HG03097 (cell line): ENCODE data around the gene PERM1.

Experiments
- ATAC-seq: cut with Tn5 transposase; IDR thresholded peaks from one replicate; pipeline ENCODE4 v1.9.1; 2021; ENCODE audit not compliant: unreplicated experiment, low FRiP score

PERM1 gene

GRCh38 chr1:938088-938683 is 43.7 kb downstream of the PERM1 start:
- no peak for ATAC-seq

DNA sequence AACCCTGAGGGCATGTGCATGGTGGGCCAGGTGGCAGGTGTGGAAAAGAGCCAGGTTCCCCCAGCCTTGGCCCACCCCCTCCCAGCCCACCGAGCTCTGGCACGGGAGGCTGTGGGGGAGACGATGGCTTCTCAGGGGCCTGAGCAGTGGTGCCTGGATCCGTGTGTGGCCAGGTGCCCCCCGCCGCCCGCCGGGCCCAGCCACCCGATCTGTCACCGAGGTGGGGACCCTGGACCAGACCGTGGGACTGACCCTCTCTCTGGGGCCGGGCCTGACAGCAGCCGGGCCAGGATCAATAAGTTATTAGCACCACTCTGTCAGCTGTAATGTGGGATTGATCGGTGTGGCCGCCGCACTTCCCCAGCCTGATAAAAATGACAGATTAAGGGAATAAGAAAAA is 44.4 kb downstream of the PERM1 start:
- ATAC-seq, result no peak

DNA sequence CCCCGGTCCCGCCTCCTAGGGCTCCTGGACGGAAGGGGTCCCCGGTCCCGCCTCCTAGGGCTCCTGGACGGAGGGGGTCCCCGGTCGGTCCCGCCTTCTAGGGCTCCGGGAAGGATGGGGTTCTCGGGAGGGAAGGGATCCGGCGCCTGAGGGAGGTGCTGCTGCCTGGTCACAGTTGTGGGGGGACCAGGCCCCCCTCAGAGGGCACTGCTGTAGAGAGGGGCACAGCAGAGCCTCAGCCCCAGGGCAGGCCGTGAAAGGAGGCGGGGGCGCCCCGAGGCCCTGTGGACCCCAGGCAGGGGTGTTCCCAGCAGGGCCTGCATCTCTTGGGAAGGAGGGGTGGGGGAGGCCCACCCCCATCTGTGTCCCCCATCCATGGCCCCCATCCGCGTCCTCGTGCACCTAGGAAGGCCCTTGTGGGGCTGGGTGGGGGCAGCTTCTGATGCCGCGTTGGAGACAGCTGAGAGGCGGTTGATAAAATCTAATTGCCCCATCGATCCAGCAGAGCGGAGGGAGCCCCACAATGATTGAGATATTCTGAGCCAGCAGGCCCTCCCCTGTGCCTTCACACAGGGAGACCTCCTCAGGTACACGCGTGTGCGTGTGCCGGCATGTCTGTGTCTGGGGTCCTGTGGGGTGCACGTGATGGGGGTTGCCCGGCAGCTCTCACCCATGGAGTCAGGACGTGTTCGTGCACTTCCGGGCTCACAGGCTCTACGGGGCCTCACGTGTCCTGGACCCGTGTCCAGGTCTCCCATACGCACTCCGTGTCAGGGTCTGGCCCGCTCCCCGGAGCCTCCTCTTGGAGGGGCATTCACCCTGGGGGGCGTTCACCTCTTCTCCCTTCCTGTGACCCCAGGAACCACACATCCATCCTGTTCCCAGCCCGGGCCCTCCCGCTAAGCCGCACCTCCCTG is 45.3 kb downstream of the PERM1 start:
- no peak for ATAC-seq

- no peak for ATAC-seq
These were observed 46.1 kb downstream of the PERM1 start for GRCh38 chr1:935751-936231.

- no peak for ATAC-seq
These were observed 46.7 kb downstream of the PERM1 start for GRCh38 chr1:934991-935750.

DNA sequence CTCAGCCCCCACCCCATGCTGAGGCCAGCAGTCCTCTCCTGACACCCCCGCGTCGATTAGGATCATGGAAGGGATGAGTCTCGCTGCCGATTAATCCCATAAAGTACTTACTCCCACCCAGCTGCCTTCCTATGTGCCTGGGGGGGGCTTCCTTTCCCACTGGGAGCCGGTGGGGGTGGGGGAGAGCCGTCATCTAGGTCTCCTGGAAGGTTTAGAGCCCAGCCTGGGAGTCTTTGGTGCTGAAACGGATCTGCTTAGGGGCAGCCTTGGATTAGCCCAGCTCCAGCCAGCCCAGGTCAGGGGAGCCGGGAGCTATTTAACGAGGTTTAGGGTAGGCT is 48.3 kb downstream of the PERM1 start:
- ATAC-seq, result no peak

- no peak for ATAC-seq
These were observed 48.9 kb downstream of the PERM1 start for GRCh38 chr1:932776-933602.

- no peak for ATAC-seq
These were observed 49.8 kb downstream of the PERM1 start for GRCh38 chr1:932173-932510.

- ATAC-seq, result no peak
These were observed 50.3 kb downstream of the PERM1 start for GRCh38 chr1:931380-932172.

DNA sequence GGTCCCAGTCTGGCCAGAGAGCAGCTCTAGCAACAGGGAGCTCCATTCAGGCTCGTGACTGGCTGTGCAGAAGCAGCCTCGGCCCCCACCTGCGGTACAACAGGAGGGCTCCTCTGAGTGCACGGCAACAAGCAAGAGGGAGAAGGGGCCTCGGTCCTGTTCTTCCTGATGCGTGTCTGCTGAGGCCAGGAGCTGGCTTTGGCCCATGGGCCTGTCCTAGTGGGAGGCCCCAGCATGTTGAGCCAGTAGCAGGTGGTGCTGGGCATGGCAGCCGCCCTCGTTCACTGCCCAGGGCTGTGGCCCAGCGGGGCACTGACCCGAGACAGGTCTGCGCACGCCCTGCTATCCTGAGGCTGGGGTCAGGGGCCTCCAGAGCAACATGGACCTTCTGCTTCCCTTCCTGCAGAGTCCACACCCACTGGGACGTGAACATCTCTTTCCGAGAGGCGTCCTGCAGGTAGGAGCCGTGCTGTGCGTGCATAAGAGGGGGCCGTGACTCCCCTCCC is 51.2 kb downstream of the PERM1 start:
- no peak for ATAC-seq

DNA sequence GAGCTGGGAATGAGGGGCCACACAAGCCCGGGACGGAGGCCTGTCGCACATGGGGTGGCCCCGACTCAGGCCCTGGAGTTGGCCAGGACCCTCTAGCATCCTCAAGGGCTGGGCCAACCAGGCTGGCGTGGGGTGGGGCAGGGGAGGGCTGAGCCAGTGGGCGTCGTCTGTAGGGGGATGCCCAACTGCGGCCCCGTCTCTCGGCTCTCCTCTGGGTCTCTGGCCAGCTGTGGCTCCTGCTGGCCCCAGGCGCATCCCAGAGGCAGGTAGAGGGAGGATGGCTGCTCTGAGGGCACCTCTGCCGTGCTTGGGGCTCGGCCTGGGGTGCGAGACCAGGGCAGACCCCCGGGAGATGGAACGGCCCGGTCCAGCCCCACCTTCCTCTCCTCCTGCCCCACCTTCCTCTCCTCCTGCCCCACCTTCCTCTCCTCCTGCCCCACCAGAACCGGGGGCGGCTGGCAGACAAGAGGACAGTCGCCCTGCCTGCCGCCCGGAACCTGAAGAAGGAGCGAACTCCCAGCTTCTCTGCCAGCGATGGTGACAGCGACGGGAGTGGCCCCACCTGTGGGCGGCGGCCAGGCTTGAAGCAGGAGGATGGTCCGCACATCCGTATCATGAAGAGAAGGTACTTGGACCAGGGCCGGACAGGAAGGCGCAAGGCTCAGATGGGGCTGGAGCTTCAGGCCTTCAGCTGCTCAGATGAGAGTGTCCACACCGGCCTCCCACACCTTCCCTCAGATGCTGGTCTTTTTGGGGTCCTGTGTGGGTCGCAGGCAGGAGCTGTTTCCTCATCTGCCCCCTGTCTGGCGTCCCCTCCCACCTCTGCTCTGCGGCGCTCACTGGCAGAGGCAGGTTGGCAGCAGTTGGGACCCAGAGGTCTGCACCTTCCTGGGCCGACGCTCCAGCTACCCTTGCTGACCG is 51.9 kb downstream of the PERM1 start:
- ATAC-seq, result no peak

DNA sequence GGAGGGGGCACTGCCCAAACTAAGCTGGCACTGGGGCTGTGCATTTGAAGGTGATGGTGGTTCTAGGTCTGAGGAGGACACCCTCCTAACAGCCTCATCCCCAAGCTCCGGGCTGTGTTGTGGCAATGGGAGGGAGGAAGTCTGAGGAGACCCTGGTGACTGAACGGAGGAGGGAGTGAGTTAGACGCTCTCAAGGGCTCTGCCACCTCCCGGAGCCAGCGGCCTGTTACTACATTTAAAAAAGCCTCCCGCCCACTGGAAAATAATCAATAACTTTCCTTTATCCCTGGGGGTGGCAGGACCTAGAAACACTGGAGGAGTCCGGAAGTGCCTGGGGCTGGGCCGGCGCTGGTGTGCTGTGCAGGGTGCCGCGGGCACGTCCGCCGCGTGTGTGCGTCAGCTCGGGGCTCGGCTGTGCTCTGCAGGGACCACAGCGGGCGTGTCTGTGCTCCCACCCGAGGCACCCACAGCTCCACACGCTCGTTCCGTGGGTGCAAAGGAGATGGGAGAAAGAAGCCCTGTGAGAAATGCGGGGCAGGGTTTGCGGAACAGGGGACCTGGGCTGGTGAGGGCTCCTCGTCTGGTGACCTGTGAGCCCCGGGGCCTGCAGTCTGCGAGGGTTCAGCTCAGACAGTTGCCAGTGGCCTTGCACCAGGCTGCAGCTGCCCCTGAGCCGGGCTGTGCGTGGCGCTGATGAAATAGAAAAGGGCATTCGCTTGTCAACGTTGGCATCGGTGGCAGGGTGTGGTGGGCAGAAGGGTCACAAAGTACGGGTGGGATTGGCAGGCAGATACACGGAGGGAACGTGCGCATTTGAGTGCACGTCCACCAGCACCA is 52.9 kb downstream of the PERM1 start:
- no peak for ATAC-seq

DNA sequence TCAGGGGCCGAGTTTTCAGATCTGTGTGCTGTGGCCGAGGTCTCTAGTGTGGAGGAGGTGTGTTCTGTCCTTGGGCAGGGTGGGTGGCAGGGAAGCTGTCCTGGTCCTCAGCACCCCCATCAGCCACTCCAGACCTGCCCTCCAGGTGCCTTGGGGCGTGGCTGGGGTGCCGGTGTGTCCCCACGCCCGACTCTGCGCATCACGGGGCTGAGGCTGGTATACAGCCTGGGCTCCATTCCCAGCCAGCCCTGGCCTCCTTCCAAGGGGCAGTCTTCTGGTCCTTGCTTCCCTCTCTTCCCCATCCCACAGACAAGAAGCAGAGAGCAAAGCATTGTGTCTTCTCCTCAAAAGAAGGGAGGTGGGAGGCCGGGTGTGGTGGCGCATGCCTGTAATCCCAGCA is 54.1 kb downstream of the PERM1 start:
- no peak for ATAC-seq

- ATAC-seq, result no peak
These were observed 54.7 kb downstream of the PERM1 start for GRCh38 chr1:927234-927633.

- ATAC-seq, result no peak
These were observed 56.1 kb downstream of the PERM1 start for GRCh38 chr1:925561-926421.
